Subcutaneous adipose tissue (tissue), 4 donors: ENCODE results near the gene RAB23. TPM values are rescaled to one million over a fixed set of nuclear protein-coding genes. Genes with fewer than 3 reads are reported as not detected.

Experiments
- total RNA-seq, 4 donors: library from RNA; depleted of rRNA; stranded (reverse); fragments of >200 nt; gene quantifications; one replicate each; pipeline ENCODE4 v1.1.0, GENCODE V29; 2016
- TF ChIP-seq, protein P1 (sequence below): fragments of 450-650 bp; IDR thresholded peaks from one replicate; pipeline ENCODE4 v1.5.1; 2016; ENCODE audit warnings: low read depth, mild to moderate bottlenecking, control low read depth, antibody characterized with exemption, moderate library complexity

The RAB23 gene
- total RNA-seq, 4 donors from 2014 or later, result 6.8 to 24.6 (median 11.3) TPM

- TF ChIP-seq, protein P1, sequence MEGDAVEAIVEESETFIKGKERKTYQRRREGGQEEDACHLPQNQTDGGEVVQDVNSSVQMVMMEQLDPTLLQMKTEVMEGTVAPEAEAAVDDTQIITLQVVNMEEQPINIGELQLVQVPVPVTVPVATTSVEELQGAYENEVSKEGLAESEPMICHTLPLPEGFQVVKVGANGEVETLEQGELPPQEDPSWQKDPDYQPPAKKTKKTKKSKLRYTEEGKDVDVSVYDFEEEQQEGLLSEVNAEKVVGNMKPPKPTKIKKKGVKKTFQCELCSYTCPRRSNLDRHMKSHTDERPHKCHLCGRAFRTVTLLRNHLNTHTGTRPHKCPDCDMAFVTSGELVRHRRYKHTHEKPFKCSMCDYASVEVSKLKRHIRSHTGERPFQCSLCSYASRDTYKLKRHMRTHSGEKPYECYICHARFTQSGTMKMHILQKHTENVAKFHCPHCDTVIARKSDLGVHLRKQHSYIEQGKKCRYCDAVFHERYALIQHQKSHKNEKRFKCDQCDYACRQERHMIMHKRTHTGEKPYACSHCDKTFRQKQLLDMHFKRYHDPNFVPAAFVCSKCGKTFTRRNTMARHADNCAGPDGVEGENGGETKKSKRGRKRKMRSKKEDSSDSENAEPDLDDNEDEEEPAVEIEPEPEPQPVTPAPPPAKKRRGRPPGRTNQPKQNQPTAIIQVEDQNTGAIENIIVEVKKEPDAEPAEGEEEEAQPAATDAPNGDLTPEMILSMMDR, result no peak
Measured at GRCh38 chr6:57177545-57178265, 44.4 kb downstream of the RAB23 start.

GRCh38 chr6:57174511-57174907 lies 47.6 kb downstream of the RAB23 start:
- TF ChIP-seq, protein P1, result no peak

GRCh38 chr6:57173886-57174510 lies 48.1 kb downstream of the RAB23 start:
- TF ChIP-seq, protein P1, result no peak

- TF ChIP-seq, protein P1, result no peak
Measured at GRCh38 chr6:57173056-57173885, 48.8 kb downstream of the RAB23 start.

DNA sequence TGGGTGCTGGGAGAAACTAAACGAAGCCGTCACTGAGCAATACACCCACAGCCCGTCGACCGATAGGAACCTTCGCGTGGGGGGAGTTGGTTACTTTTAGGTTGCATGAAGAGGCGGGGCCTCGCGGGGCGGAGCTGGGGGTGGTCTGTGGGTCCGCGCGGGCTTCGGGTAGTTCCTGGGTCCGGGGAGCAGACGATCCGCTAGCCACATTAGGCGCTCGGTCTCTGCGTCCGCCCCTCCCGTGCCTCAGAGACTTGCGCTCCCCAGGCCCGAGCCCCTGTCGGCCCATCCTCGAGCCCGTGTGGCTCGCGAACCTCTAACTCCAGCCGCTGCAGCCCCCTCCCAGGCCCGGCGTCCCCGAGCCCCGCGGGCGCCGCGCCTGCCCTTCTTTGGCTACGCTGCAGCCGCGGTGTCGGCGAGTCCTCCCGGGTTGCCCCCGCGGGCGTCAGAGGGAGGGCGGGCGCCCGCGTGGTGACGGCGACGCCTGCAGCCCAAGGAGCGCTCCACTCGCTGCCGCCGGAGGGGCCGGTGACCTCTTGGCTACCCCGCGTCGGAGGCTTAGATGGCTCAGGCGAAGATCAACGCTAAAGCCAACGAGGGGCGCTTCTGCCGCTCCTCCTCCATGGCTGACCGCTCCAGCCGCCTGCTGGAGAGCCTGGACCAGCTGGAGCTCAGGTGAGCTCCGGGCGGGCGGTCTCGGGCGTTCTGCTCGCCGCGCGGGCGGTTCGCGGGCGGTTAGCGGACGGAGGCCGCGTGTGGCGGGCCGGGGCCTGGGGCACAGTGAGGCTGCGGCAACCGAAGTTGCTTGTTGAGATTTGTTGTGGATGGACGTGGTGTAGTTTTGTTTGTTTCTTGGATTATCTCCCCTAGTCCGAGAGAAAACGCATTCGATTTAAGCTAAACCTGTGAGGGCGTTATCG lies 49.7 kb downstream of the RAB23 start, which contains the start of gene BAG2:
Gene BAG2, plus strand, starts transcription at position 191 of the 920 bp plus-strand sequence. Its CDS starts 372 bp downstream, at position 563.
- TF ChIP-seq, protein P1, result no peak

GRCh38 chr6:57165080-57165479 lies 57.0 kb downstream of the RAB23 start:
- TF ChIP-seq, protein P1, result no peak
